WI38 (cell line): ENCODE measurements around the gene PRR36.

ENCODE experiments used
- H3K4me3 ChIP-seq: 2 replicates; pipeline ENCODE4 v1.5.1; 2011; ENCODE audit warnings: low read depth, mild to moderate bottlenecking, control low read depth, low read length
- CTCF ChIP-seq: IDR thresholded peaks from 2 replicates; pipeline ENCODE4 v1.5.1; 2012; ENCODE audit warnings: low read depth, mild to moderate bottlenecking, control low read depth, low read length

Gene PRR36

GRCh38 chr19:7883105-7883504 lies 8.9 kb upstream of the PRR36 start:
- no peak overlapping the region for H3K4me3 ChIP-seq
- no peak for TF ChIP-seq CTCF

GRCh38 chr19:7881910-7882309 lies 7.7 kb upstream of the PRR36 start:
- no peak for TF ChIP-seq CTCF
- H3K4me3 ChIP-seq, result no peak overlapping the region

GRCh38 chr19:7879836-7880235 lies 5.6 kb upstream of the PRR36 start:
- no peak for TF ChIP-seq CTCF
- no peak overlapping the region for H3K4me3 ChIP-seq

GRCh38 chr19:7879111-7879807 lies 5.1 kb upstream of the PRR36 start:
- no peak for TF ChIP-seq CTCF
- H3K4me3 ChIP-seq, result no peak overlapping the region

GRCh38 chr19:7877249-7877836 lies 3.2 kb upstream of the PRR36 start:
- TF ChIP-seq CTCF, result no peak
- H3K4me3 ChIP-seq, result no peak overlapping the region

GRCh38 chr19:7874897-7875273 lies 695 bp upstream of the PRR36 start:
- H3K4me3 ChIP-seq, result no peak overlapping the region
- no peak for TF ChIP-seq CTCF

- no peak overlapping the region for H3K4me3 ChIP-seq
- TF ChIP-seq CTCF, result no peak
Measured at GRCh38 chr19:7873304-7874075, 700 bp downstream of the PRR36 start.
